C4-2B (cell line): ENCODE data around the gene SLC19A2.

Experiments used
- H3K27ac ChIP-seq: fragments of 450-650 bp; 2 replicates; pipeline ENCODE4 v1.5.1; 2017
- CTCF ChIP-seq: fragments of 450-650 bp; conservative IDR thresholded peaks from 2 replicates; pipeline ENCODE4 v1.5.1; 2017; ENCODE audit warnings: mild to moderate bottlenecking
- ZFX ChIP-seq: fragments of 450-650 bp; IDR thresholded peaks from 2 replicates; pipeline ENCODE4 v1.6.1; 2017

Gene SLC19A2

GRCh38 chr1:169483500-169483966 is 2.2 kb downstream of the SLC19A2 start:
- no peak overlapping the region for H3K27ac ChIP-seq
- no peak for TF ChIP-seq ZFX

GRCh38 chr1:169479363-169480066 is 6.2 kb downstream of the SLC19A2 start:
- H3K27ac ChIP-seq, result no peak overlapping the region
- no peak for TF ChIP-seq CTCF

GRCh38 chr1:169478094-169478672 is 7.6 kb downstream of the SLC19A2 start:
- no peak for TF ChIP-seq CTCF
- TF ChIP-seq ZFX, result no peak
- H3K27ac ChIP-seq, result no peak overlapping the region

GRCh38 chr1:169475806-169476387 is 9.8 kb downstream of the SLC19A2 start:
- H3K27ac ChIP-seq, result no peak overlapping the region
- TF ChIP-seq CTCF (no peak), ZFX (no peak)

GRCh38 chr1:169474302-169474995 is 11.3 kb downstream of the SLC19A2 start:
- TF ChIP-seq CTCF (no peak), ZFX (no peak)
- H3K27ac ChIP-seq, result no peak overlapping the region

- H3K27ac ChIP-seq, result no peak overlapping the region
- TF ChIP-seq ZFX (no peak), CTCF (no peak)
Measured at GRCh38 chr1:169473347-169473746, 12.4 kb downstream of the SLC19A2 start.

GRCh38 chr1:169472738-169473137 is 13.0 kb downstream of the SLC19A2 start:
- TF ChIP-seq CTCF, result no peak
- TF ChIP-seq ZFX, result no peak
- H3K27ac ChIP-seq, result no peak overlapping the region
